GM19239 (cell line): ENCODE measurements around the gene HOXC12.

Experiments
- DNase-seq: peaks from one replicate; pipeline ENCODE4 v3.0.0; 2011; ENCODE audit warnings: low spot score; ENCODE audit not compliant: insufficient read length
- FAIRE-seq: peaks from 2 replicates; lab custom pipeline; 2011; peaks lifted over from hg19 to GRCh38; lab: Jason Lieb, UNC

The HOXC12 gene

GRCh38 chr12:53939141-53940108, 15.3 kb upstream of the HOXC12 start:
- no peak for DNase-seq
- no peak for FAIRE-seq

GRCh38 chr12:53940443-53941014, 14.2 kb upstream of the HOXC12 start:
- DNase-seq: no peak
- FAIRE-seq: no peak

- DNase-seq (no peak), FAIRE-seq (no peak)
These were observed 13.5 kb upstream of the HOXC12 start for GRCh38 chr12:53941187-53941586.

GRCh38 chr12:53941750-53942149, 13.0 kb upstream of the HOXC12 start:
- FAIRE-seq: no peak
- no peak for DNase-seq

GRCh38 chr12:53942467-53942997, 12.2 kb upstream of the HOXC12 start:
- DNase-seq (no peak), FAIRE-seq (no peak)

- DNase-seq: no peak
- FAIRE-seq: no peak
These were observed 10.5 kb upstream of the HOXC12 start for GRCh38 chr12:53944209-53944608.

GRCh38 chr12:53944907-53945847, 9.5 kb upstream of the HOXC12 start:
- FAIRE-seq: no peak
- no peak for DNase-seq

GRCh38 chr12:53947743-53948142, 7.0 kb upstream of the HOXC12 start:
- DNase-seq (no peak), FAIRE-seq (no peak)

- DNase-seq (no peak), FAIRE-seq (no peak)
These were observed 5.8 kb upstream of the HOXC12 start for GRCh38 chr12:53948650-53949593.

- no peak for DNase-seq
These were observed 4.9 kb upstream of the HOXC12 start for GRCh38 chr12:53949631-53950436.

GRCh38 chr12:53950437-53950773, 4.3 kb upstream of the HOXC12 start:
- FAIRE-seq: no peak
- DNase-seq: no peak

More at GRCh38 chr12:53949631-53950436, 4.9 kb upstream of the HOXC12 start:
- no peak for FAIRE-seq

GRCh38 chr12:53950789-53951576, 3.7 kb upstream of the HOXC12 start:
- no peak for DNase-seq
- FAIRE-seq: no peak

- FAIRE-seq (no peak), DNase-seq (no peak)
These were observed 2.9 kb upstream of the HOXC12 start for GRCh38 chr12:53951577-53952334.

GRCh38 chr12:53952335-53952694, 2.4 kb upstream of the HOXC12 start:
- DNase-seq (no peak), FAIRE-seq (no peak)

GRCh38 chr12:53952871-53953734, 1.6 kb upstream of the HOXC12 start:
- no peak for DNase-seq
- no peak for FAIRE-seq
